B cell (primary cell): ENCODE results near the gene RNU1-2.
"Not testable (repeated sequence)": the region's sequence is repeated elsewhere in the genome, so short reads cannot be mapped to it uniquely, and the experiment has no call there.

Experiments used
- EZH2 ChIP-seq: IDR thresholded peaks from 2 replicates; pipeline ENCODE4 v1.6.1; 2012; ENCODE audit warnings: borderline replicate concordance, low read depth, mild to moderate bottlenecking, moderate library complexity, low read length; ENCODE audit not compliant: insufficient read depth, poor library complexity, severe bottlenecking
- TF ChIP-seq, protein P1 (sequence below): fragments of 200-600 bp; IDR thresholded peaks from one replicate; pipeline ENCODE4 v1.8.0; 2022; ENCODE audit warnings: antibody characterized with exemption, mild to moderate bottlenecking

DNA sequence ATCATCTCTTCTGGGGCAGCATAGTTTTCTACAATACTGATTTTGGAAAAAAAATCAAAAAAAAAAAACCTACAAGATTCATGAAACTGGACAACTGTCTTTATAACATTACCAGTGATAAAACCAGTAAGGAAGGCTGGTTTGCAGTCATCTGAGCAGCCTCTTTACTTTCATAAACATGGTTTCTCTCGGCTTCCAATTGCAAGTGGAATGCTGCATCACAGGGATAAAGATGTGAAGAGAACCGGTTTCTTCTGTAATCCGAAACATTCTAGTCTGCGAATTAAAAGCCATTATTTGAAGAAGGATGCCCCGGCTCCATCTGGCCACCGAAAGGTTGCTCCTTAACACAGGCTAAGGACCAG lies 565 bp upstream of the RNU1-2 start:
- TF ChIP-seq, protein P1, sequence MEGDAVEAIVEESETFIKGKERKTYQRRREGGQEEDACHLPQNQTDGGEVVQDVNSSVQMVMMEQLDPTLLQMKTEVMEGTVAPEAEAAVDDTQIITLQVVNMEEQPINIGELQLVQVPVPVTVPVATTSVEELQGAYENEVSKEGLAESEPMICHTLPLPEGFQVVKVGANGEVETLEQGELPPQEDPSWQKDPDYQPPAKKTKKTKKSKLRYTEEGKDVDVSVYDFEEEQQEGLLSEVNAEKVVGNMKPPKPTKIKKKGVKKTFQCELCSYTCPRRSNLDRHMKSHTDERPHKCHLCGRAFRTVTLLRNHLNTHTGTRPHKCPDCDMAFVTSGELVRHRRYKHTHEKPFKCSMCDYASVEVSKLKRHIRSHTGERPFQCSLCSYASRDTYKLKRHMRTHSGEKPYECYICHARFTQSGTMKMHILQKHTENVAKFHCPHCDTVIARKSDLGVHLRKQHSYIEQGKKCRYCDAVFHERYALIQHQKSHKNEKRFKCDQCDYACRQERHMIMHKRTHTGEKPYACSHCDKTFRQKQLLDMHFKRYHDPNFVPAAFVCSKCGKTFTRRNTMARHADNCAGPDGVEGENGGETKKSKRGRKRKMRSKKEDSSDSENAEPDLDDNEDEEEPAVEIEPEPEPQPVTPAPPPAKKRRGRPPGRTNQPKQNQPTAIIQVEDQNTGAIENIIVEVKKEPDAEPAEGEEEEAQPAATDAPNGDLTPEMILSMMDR = not testable (repeated sequence)
- not testable (repeated sequence) for TF ChIP-seq EZH2
